GM12892 (cell line): ENCODE measurements around the gene DSG2.

ENCODE experiments used
- POLR2A ChIP-seq: IDR thresholded peaks from 2 replicates; pipeline ENCODE4 v1.6.1; 2011; ENCODE audit warnings: low read depth, low read length, control low read depth
- TAF1 ChIP-seq: IDR thresholded peaks from 2 replicates; pipeline ENCODE4 v1.6.1; 2011; ENCODE audit warnings: low read depth, mild to moderate bottlenecking, control low read depth, low read length, borderline replicate concordance

- no peak for TF ChIP-seq POLR2A
- TF ChIP-seq TAF1, result no peak
These were observed 97.3 kb downstream of the DSG2 start for GRCh38 chr18:31595121-31595771.
